NCI-H187 treated with DMSO at 0.1 percent for 48 hours (cell line): ENCODE measurements around the gene PCSK7.

Experiments
- DNase-seq: peaks from one replicate; lab custom pipeline; 2025; lab: John Stamatoyannopoulos, UW

PCSK7 gene

DNA sequence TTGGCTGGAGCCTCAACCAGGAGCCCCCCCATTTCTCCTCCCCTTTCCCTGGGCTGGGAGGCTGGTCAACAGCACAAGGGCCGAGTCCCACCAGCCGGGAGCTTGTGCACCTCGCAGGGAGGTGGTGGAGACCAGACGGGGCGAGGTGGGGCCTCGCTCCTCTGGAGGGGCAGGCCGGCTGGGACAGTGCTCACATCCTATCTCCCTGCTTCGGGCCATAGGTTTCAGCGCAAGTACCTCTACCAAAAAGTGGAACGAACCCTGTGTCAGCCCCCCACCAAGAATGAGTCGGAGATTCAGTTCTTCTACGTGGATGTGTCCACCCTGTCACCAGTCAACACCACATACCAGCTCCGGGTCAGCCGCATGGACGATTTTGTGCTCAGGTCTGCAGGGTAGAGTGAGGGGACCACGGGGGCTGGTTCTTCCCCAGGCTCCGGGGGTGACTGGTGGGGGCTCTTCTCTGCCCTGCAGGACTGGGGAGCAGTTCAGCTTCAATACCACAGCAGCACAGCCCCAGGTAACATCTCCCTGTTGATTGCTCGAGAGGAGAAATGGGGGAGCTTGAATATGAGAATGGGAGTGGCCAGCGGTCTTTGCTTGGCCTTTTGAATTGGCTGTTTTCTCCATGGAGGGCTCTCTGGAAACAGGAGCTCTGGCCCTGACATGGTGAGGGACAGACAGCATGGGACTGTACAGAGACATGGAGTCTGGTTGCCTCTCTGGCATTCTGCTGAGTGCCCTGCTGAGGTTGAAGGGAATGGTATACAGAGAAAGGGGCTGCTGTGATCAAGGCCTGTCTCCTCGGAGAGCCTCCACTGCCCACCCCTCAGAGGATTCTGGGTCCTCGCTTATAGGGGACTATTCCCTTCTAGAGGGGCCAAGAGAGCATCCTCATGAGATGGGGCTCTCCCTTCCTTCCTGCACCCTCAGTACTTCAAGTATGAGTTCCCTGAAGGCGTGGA, 50.0 kb downstream of the PCSK7 start:
- DNase-seq = no peak

DNA sequence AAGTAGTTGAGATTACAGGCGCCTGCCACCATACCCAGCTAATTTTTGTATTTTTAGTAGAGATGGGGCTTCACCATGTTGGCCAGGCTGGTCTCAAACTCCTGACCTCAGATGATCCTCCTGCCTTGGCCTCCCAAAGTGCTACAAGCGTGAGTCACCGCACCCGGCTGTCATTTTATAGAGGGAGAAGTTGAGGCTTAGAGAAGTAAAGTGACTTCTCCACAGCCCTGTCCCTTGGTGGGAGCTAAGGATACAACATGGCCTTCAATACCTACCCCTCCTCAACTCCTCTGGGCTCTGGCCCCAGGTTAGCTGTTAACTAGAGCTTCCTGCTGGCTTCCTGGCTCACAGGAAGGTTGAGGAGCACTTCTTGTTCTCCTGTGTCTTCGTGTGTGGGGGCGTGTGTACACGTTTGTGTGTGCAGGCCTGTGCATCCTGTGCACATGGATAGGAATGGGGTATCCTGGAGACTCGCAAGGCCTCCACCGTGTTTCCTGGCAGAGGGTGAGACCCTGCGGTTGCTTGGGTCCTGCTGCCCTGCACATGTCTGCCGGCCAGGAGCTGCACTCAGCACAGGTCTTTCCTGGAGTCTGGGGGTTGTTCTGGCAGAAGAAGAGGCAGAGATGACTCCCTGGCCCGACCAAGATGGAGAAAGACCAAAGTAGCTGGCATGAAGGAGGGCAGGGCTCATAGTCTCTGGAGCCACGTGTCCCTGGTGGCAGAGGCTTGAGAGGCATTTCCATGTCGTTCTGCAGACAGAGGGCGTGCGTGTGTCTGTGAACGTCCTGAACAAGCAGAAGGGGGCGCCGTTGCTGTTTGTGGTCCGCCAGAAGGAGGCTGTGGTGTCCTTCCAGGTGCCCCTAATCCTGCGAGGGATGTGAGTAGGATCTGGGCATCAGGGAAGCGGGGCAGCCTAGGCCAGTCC, 51.0 kb downstream of the PCSK7 start:
- DNase-seq = no peak

DNA sequence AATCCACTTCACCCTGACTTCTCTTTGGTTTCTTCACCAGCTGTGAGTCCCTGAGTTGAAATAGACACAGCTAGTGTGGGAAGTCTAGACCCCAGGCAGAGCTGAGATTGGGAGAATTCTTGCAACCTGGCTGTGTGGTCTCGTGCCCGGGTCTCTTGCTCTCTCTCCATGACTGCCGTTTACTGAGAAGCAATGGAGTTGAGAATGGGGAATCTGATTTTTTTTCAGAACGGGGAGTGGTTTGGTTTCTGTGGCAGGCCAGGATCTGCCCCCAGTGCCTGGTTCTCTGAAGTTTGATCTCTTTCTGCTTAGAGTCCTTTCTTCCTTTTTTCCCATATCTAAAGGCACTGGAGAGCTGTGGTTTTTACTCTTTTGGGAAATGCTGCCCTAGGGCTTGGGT, 51.9 kb downstream of the PCSK7 start:
- no peak for DNase-seq

DNA sequence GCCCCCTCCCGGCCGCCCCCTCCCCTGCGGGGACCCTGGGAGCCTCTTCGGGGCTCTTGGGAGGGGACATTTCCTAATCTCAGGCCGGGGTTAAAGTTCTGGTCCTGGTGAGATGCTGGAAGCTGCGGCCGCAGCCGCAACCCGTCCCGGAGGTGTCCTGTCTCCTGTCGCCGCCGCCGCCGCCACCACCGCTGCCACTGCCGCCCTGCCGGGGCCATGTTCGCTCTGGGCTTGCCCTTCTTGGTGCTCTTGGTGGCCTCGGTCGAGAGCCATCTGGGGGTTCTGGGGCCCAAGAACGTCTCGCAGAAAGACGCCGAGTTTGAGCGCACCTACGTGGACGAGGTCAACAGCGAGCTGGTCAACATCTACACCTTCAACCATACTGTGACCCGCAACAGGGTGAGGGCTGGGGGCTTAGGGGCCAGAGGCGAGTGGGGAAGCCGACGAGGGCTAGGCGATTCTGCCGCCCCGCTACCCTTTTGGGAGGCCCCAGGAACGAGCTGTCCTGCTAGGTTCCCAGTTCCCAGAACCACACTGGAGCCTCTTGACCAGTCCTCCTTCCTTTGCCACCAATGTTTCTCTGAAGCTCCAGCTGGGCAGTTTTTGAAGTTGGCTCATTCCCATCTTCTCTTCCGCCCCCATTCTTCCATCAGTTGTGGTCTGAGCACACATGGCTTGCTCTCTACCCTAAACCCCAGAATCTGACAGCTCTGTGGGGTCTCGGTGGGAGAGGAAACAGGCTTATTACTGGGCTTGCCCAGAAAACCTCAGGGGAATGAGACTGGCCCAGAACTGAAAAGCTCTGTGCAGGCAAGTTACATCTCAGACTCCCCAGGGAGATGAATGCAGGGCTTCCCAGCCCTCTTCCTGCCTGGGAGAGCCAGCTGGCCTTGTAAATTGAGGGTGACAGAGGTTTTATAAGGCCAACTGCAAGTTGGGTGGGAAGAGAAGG, 52.5 kb downstream of the PCSK7 start:
- no peak for DNase-seq

DNA sequence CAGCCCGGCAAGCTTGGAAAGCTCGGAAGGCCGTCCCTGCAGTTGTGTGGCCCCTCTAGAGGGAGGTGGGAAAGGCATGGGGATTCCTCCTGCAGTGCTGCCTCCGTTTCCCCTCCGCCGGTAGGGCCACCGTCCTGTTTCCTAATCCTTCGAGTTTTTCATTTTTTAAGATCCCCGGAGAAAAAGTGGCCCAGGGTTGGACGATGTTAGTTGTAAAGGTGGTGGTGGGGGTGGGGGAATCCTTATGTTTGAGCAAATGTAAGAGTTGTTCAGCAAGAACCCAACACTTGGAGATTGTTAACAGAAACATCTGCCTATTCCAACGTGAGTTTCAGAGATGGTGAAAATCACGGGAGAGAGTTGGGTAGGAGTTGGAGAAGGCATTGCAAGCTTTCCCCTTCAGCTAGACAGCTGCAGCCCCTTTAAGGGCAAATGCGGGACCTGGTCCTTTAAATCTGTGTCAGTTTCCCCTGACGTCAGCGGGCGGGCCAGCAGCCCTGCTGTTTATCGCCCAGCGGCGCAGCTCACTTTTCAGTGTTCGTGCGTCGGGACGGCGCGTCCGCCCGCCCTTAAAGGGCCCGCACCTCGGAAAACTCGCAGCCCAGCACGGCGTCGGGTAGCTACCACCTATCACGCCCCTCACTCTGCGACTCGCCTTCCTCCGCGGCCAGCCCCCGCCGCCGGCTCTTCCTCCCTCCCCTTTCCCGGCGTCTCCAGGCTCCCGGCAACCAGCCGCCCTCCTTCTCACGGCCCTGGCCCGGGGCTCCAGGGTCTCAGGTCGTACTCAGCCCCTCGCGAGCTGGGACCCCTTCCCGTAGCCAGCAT, 53.5 kb downstream of the PCSK7 start, which contains the start of gene SIDT2:
SIDT2 (plus strand) TSS at position 534 of the 825 bp plus-strand sequence. CDS start 521 bp downstream, outside the sequence.
- DNase-seq = peak; percentile 47

DNA sequence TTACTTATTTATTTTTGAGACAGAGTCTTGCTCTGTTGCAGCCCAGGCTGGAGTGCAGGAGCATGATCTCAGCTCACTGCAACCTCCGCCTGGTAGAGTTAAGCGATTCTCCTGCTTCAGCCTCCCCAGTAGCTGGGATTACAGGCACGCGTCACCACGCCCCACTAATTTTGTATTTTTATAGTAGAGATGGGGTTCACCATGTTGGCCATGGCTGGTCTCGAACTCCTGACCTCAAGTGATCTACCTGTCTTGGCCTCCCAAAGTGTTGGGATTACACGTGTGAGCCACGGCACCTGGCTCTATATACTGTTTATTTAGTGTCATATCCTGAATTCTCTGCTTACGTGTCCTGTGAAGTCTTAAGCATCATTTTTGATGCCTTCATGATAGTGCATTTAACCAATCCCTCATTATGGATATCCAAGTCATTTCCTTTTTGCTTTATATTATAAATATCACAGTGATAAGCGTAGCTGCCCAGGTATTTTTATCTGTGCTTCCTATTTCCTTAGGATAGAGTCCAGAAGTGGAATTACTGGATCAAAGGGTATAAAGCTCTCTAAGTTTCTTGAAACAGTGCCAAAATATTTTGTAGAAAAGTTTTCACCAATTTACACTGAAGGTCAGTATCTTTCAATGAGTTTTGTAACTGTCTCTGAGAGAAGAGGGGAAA, 54.2 kb downstream of the PCSK7 start:
- no peak for DNase-seq

DNA sequence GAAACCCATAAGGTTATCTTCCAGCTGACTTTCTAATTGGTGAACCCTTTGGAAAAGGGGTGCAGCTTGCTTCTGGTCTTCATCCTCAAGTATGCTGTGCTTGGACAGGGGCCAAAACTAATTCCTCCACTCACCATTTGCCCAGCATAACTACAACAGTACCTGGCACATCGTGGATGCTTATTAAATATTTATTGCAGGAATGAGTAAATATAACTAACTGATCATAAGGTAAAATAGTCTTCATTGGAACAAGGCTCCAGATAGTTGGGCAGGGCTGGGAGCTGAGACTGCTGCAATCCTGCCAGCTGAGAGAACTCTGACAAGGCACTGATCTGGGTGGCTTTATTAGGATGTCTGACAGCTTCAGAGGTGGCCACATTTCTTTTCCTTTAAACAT, 55.7 kb downstream of the PCSK7 start:
- DNase-seq = no peak

DNA sequence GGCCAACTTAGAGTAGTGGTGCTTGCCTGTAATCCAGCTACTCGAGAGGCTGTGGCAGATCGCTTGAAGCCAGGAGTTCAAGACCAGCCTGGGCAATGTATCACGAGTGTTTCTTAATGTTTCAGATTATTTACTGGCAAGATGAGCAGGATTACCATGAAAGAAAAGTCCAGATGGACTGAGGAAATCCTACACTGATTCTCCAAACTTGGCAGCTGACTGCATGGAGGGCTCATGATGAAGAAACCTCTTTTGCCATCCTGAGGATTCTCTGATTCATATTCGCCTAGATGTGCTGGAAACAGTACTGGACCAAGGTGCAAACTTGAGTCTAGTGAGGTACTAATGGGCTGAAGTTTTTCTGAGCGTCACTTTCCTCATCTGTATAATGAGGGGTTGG, 56.1 kb downstream of the PCSK7 start:
- no peak for DNase-seq

DNA sequence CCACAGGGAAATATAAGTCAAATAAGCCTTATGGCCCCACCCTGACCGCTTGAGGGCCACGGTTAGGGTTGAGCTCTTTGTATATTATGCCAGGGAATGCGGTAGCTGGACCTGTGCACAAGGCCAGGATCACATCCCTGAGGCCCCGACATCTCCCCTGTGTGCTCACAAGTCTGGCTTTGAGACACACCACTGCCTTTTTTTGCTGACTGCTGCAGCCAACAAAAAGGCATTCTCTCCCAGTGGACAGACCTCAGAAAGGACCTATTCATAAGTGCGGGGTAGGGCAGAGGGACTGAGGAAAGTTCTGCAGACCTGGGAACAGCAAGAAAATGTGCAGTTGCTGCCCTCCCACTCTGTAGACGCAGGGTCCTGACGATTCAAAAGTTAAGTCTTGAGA, 56.8 kb downstream of the PCSK7 start:
- no peak for DNase-seq

DNA sequence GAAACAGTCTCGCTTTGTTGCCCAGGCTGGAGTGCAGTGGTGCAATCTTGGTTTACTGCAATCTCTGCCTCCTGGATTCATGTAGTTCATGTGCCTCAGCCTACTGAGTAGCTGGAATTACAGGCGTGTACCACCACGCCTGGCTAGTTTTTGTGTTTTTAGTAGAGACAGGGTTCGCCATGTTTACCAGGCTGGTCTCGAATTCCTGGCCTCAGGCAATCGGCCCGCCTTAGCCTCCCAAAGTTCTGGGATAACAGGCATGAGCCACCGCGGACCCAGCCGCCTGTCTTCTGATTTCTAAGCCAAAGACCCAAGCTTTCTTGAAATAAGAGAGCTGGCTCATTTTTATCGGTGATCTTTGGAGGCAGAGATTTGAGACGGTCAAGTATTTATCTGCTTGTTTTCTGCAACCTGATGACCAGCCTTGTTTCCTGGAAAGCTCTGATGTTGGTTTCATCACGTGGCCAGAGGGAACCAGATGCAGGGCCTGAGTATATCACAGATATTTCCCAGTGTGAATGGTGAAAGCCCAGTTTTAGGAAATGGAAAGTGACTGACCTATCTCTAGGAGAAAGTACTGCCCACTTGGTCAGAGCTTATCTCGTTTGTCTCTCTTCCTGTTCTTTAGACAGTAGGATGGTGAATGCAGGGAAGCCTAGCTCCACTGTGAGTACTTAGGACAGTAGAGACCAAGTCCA, 59.0 kb downstream of the PCSK7 start:
- DNase-seq = no peak

DNA sequence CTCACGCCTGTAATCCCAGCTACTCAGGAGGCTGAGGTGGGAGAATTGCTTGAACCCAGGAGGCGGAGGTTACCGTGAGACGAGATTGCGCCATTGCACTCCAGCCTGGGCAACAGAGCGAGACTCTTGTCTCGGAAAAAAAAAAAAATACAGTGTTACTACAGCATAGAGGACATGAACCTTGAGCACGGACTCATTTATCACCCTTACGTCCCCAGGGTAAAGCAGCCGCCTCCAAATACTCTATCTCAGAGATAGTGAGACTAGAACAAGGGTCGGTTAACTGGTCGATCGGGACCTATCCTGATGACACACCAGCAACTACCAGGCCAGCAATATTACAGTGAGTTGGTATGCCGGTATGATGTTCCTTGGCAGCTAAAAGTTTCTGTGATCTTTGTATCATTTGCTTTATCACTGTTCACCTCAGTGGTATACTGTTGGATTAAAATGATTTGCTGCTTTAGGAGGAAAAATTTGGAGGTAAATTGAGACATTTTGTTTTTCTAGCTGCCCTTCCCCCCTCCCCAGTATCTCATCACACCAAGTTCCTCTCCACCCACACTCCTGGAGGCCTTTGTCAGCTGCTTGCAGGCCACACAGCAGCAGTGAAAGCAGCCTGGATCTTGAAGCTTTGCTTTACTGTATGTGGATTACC, 60.3 kb downstream of the PCSK7 start:
- DNase-seq = no peak

DNA sequence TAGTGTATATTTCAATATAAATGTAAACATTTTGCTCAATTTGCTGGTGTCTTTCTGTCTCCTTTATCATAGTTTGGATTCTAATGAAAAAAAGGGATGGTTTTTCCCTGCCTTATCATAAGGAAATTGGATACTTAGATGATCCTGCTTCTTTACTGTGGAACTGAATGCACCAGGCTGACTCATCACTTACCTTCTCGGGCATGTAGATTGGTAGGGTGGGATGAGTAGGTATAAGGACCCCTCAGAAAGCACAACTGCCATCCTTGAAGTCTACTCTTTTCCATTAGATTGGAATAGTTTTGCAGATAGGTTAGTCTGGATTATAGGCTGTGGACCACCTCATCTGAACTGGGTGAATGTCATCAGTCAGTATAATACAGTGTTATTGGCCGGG, 60.9 kb downstream of the PCSK7 start:
- no peak for DNase-seq

DNA sequence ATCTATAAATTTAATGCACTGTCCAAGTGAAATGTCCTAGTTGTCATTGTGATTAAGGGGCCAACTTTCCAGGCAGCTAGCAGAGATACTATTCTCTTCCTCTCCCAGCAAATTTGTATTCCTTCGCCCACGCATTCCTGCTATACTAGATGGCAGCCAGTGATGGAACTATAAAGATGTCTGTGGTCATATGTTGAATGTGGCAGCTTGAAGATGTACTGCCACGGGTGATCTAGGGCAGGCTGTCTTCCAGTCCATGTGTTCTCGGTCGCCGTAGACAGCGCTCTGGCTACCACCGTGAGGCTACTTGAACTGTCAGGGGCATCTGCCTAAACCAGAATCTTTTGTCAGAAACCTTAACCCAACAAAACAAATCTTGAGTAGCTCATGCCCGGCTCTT, 61.7 kb downstream of the PCSK7 start:
- DNase-seq = no peak

DNA sequence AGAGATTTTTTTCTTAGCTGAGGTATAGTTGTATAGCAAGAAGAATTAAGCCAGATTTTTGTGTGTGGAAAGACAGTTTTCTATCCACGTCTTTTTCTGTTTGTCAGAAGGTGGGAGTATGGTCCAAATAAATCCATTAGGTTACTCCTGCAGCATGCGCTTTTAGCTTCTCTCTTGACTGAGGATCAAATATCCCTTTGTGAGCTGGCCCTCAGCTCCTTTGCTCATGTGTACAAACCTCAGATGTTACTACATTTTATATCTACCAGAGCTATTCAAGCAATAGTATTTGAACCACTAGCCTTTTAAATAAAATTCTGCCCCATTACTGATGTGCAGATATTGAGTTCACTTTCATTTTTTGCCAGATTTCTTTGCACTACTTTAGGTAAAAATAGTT, 62.1 kb downstream of the PCSK7 start:
- no peak for DNase-seq

DNA sequence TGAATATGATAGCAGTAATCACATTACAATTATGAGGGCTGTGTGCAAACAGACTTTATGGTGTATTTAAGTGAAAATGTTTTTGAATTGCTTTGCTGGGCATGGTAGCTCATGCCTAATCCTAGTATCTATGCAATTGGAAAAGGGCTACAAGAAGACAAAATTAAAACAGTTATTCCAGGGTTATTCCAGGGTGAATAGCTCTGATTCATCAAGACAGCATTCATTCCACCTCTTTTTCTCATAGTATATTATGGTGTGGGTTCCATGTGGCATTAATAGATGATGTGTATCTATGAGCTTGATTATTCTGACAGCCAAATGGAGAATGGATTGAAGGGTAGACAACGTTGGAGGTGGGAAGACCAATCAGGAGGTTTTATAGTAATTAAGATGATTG, 65.4 kb downstream of the PCSK7 start:
- no peak for DNase-seq

DNA sequence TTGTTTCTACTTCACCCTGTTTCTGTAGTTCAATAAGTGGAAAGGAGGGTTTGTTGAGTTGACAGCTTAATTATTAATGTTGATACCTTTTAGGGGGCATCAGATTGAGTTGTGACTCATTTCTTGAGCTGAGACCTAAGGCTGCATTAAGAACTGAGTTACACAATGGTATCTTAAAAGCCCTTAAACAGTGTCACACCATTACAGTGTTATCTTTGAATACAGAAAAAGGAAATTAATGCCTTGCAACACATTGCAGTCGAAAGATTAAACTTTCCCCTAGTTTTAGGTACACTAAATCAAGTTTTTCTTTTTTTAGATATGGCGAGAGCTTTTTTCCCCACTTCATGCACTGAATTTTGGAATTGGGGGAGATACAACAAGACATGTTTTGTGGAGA, 71.0 kb downstream of the PCSK7 start:
- no peak for DNase-seq

DNA sequence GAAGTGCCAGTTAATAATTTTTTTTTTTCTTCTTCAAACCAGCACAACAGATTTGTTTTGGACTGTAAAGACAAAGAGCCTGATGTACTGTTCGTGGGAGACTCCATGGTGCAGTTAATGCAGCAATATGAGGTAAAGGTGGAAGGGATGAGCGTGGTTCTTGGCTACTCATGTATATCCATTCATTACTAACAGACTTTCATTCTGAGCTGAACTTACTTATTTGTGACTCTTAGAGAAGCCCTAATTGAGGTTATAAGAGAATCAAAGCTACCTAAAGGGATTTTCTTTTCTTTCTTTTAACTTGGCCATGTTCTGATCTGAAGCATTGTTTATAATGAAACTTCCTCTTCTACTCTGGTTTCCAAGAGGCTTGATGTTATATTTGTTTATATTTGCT, 72.0 kb downstream of the PCSK7 start:
- DNase-seq = no peak

DNA sequence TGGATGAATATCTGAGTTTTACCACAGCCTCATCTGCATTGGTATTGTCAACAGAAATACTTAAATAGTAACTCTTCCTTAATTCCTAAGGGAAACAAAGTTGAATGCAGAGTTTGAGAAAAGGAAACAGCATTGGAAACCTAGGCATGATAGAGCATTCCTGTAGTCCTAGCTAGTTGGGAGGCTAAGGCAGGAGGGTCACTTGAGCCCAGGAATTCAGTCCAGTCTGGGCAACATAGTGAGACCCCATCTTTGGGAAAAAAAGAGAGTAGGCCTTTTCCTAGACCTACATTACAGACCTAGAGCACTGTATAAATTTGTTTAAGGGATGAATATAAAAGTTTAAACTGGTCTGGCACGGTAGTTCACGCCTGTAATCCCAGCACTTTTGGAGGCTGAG, 74.4 kb downstream of the PCSK7 start:
- DNase-seq = no peak

DNA sequence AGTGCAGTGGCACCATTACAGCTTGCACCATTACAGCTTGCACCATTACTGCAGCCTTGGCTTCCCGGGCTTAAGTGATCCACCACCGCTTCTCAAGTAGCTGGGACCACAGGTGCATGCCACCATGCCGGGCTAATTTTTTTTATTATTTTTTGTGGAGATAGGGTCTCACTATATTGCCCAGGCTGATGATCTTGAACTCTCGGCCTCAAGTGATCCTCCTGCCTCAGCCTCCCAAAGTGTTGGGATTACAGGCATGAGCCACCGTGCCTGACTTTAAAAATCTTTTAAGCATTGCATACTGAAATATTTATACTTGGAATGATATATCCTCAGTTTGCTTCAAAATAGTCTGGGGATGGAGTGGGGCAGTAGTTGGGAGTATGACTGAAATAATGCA, 77.4 kb downstream of the PCSK7 start:
- DNase-seq = no peak
